Glutamatergic neuron (in vitro differentiated cells): ENCODE measurements around the gene GNL2. TPM values are rescaled to one million over a fixed set of nuclear protein-coding genes. Genes with fewer than 3 reads are reported as not detected.

Experiments used
- DNase-seq: peaks from one replicate; pipeline ENCODE4 v3.0.0; 2022
- H3K27ac Mint-ChIP-seq: one replicate; pipeline ENCODE4 v1.8.0; 2020; ENCODE audit warnings: mild to moderate bottlenecking, mixed read lengths, inconsistent platforms; ENCODE audit not compliant: unreplicated experiment
- H3K27me3 Mint-ChIP-seq: one replicate; pipeline ENCODE4 v1.8.0; 2020; ENCODE audit warnings: mild to moderate bottlenecking, moderate library complexity, mixed read lengths, inconsistent platforms; ENCODE audit not compliant: unreplicated experiment
- H3K36me3 Mint-ChIP-seq: one replicate; pipeline ENCODE4 v1.8.0; 2020; ENCODE audit warnings: mild to moderate bottlenecking, mixed read lengths, inconsistent platforms; ENCODE audit not compliant: unreplicated experiment
- H3K4me1 Mint-ChIP-seq: one replicate; pipeline ENCODE4 v1.8.0; 2020; ENCODE audit warnings: mild to moderate bottlenecking, low read depth, mixed read lengths, inconsistent platforms; ENCODE audit not compliant: unreplicated experiment
- H3K4me3 Mint-ChIP-seq: one replicate; pipeline ENCODE4 v1.8.0; 2020; ENCODE audit warnings: mild to moderate bottlenecking, mixed read lengths, inconsistent platforms; ENCODE audit not compliant: unreplicated experiment
- H3K9me3 Mint-ChIP-seq: one replicate; pipeline ENCODE4 v1.8.0; 2020; ENCODE audit warnings: mild to moderate bottlenecking, moderate library complexity, mixed read lengths, inconsistent platforms; ENCODE audit not compliant: unreplicated experiment
- total RNA-seq: library from RNA; stranded (reverse); fragmentation: NEBNext Ultra II Directional; extraction: Animal tissue kit (Norgen Biotek cat#: 25700); gene quantifications from one replicate; pipeline ENCODE4 v1.2.1, GENCODE V29; 2021; ENCODE audit not compliant: unreplicated experiment
- TF ChIP-seq, protein P1 (sequence below): fragments of 200-600 bp; sonication (generic); IDR thresholded peaks from one replicate; pipeline ENCODE4 v1.5.0; 2021; ENCODE audit not compliant: partially characterized antibody, unreplicated experiment

GNL2 gene
- total RNA-seq, 1 donor from 2014 or later, result 50.0 TPM

DNA sequence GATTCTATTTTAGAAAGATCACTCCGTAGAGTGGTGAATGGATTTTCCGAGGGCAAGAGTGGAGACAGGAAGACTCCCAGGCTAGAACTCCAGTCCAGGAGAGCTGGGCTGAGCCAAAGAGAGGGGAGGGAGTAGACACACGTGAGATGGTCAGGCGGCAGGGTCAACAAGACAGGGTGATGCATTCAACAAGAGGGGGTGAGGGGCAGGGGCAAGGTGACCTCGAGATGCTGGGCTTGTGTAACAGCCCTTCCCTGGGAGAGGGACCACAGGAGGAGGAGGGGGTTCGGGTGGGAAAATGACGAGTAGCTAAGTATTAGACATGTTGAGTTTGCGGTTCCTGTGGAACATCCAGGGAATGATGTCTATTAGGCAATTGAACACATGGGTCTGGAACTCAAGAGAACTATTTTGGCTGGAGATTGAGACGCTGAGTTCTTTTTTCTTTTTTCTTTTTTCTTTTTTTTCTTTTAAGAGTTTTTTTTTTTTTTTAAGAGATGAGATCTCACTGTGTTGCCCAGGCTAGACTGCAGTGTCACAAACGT is 25.7 kb upstream of the GNL2 start:
- H3K4me3 Mint-ChIP-seq, result no peak overlapping the region
- TF ChIP-seq, protein P1, sequence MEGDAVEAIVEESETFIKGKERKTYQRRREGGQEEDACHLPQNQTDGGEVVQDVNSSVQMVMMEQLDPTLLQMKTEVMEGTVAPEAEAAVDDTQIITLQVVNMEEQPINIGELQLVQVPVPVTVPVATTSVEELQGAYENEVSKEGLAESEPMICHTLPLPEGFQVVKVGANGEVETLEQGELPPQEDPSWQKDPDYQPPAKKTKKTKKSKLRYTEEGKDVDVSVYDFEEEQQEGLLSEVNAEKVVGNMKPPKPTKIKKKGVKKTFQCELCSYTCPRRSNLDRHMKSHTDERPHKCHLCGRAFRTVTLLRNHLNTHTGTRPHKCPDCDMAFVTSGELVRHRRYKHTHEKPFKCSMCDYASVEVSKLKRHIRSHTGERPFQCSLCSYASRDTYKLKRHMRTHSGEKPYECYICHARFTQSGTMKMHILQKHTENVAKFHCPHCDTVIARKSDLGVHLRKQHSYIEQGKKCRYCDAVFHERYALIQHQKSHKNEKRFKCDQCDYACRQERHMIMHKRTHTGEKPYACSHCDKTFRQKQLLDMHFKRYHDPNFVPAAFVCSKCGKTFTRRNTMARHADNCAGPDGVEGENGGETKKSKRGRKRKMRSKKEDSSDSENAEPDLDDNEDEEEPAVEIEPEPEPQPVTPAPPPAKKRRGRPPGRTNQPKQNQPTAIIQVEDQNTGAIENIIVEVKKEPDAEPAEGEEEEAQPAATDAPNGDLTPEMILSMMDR, result no peak
- H3K9me3 Mint-ChIP-seq, result no peaks in the 10 kb centered on the region
- H3K36me3 Mint-ChIP-seq, result no peaks in the 10 kb centered on the region
- DNase-seq, result no peak
- peaks cover 18% of the 10 kb centered on the region for H3K27me3 Mint-ChIP-seq
- H3K4me1 Mint-ChIP-seq, result peaks cover 3% of the 10 kb centered on the region
- no peak overlapping the region for H3K27ac Mint-ChIP-seq

DNA sequence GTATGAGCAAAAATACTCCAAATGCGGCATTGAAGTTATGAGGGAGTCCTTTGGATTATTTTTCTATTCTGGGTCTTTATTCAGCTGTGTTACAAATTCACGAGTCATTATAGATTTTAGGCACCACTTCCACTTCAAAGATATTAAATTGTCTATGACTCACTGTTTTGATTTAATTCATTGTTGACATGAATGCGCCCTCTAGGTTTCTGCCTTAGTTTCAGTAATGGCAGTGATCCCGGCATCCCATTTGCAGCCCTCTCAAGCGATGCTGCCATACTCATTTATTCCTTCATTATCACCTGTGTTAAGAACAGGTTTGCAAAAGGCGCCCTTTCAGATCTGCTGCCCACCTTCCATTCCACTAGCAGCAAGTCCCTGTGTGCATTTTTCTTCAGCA is 25.0 kb upstream of the GNL2 start:
- Mint-ChIP-seq H3K27ac (no peak overlapping the region), H3K27me3 (peaks cover 22% of the 10 kb centered on the region)
- TF ChIP-seq, protein P1, result no peak

DNA sequence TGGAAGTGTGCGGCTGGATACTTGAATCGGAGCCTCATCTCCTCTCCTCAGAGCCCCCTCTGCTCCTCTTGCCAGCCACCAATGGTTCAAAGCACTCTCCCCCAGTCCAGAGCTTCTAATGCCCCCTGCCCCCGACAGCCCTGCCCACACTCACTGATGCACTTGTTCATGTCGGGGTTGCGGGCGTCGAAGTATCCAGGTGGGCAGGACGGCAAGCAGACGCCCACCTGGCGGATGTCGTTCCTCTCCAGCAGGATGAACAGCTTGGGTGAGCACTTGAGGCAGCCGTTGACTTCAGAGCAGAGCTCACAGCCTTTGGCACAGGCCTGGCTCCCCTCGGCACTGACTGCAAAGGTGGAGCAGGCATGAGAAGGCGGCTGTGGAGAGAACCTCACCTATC is 20.6 kb upstream of the GNL2 start:
- no peak overlapping the region for H3K4me3 Mint-ChIP-seq
- H3K4me1 Mint-ChIP-seq, result peaks cover 14% of the 10 kb centered on the region
- H3K27me3 Mint-ChIP-seq, result peaks cover 27% of the 10 kb centered on the region
- H3K9me3 Mint-ChIP-seq, result peaks cover 2% of the 10 kb centered on the region
- DNase-seq, result no peak
- TF ChIP-seq, protein P1, result no peak
- H3K27ac Mint-ChIP-seq, result no peak overlapping the region
- no peaks in the 10 kb centered on the region for H3K36me3 Mint-ChIP-seq

More for the DNA sequence above, 25.0 kb upstream of the GNL2 start:
- no peak for DNase-seq
- H3K4me1 Mint-ChIP-seq, result peaks cover 5% of the 10 kb centered on the region
- H3K9me3 Mint-ChIP-seq, result peaks cover 2% of the 10 kb centered on the region
- H3K36me3 Mint-ChIP-seq, result no peaks in the 10 kb centered on the region
- H3K4me3 Mint-ChIP-seq, result no peak overlapping the region

DNA sequence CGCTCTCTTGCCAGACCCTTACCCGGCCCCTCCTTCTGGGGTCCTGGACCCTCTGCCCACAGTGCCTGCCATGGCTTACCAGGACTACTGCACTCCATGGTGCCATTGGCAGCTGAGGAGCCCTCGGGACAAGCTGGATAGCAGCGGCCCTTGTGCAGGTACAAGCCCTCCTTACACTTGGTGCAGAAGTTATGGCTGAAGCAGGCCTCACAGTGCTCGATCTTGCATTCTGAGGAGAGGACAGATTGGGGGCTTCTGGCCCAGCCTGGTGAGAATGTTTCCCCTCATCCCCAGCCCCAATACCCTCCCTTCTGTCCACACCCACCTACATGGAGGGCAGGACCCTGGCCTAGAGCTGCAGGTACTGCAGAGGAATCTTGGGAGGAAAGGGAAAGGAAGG is 18.4 kb upstream of the GNL2 start:
- Mint-ChIP-seq H3K27ac (no peak overlapping the region), H3K4me3 (no peak overlapping the region), H3K36me3 (no peaks in the 10 kb centered on the region), H3K4me1 (peaks cover 14% of the 10 kb centered on the region), H3K9me3 (peaks cover 2% of the 10 kb centered on the region), H3K27me3 (peaks cover 23% of the 10 kb centered on the region)
- no peak for DNase-seq
- TF ChIP-seq, protein P1, result no peak

DNA sequence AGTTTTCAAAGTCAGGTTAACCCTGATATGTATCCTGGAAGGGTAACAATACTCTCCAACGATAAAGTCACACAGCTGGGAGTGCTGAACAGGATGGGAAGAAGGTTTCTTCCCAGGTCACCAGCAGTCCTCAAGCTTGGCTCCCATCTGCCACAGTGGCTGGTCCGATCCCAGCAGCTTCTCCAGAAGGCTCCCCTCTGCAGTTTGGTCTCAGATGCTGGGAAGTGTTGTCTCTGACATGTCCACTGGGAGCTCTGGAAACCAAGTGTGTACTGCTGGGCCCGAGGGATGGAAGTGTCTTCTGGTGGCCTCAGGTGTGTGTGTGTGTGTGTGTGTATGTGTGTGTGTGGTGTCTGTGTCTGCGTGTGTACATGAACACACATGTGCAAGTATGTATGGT is 16.4 kb upstream of the GNL2 start:
- peaks cover 18% of the 10 kb centered on the region for H3K27me3 Mint-ChIP-seq
- H3K4me1 Mint-ChIP-seq, result peaks cover 14% of the 10 kb centered on the region
- TF ChIP-seq, protein P1, result no peak
- H3K9me3 Mint-ChIP-seq, result peaks cover 2% of the 10 kb centered on the region
- H3K27ac Mint-ChIP-seq, result no peak overlapping the region
- no peaks in the 10 kb centered on the region for H3K36me3 Mint-ChIP-seq
- no peak for DNase-seq
- no peak overlapping the region for H3K4me3 Mint-ChIP-seq
